Left forelimb (tissue), 1 donor: ENCODE data around the gene LGI2.
A peak's percentile ranks its signal among the peaks of the same experiment; 100 is the strongest.
"Not testable (repeated sequence)": the region's sequence is repeated elsewhere in the genome, so short reads cannot be mapped to it uniquely, and the experiment has no call there.

ENCODE experiments used
- DNase-seq: peaks from one replicate; pipeline ENCODE4 v3.0.0-alpha.2; 2018; ENCODE audit warnings: low spot score

The LGI2 gene, protein sequence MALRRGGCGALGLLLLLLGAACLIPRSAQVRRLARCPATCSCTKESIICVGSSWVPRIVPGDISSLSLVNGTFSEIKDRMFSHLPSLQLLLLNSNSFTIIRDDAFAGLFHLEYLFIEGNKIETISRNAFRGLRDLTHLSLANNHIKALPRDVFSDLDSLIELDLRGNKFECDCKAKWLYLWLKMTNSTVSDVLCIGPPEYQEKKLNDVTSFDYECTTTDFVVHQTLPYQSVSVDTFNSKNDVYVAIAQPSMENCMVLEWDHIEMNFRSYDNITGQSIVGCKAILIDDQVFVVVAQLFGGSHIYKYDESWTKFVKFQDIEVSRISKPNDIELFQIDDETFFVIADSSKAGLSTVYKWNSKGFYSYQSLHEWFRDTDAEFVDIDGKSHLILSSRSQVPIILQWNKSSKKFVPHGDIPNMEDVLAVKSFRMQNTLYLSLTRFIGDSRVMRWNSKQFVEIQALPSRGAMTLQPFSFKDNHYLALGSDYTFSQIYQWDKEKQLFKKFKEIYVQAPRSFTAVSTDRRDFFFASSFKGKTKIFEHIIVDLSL

DNA sequence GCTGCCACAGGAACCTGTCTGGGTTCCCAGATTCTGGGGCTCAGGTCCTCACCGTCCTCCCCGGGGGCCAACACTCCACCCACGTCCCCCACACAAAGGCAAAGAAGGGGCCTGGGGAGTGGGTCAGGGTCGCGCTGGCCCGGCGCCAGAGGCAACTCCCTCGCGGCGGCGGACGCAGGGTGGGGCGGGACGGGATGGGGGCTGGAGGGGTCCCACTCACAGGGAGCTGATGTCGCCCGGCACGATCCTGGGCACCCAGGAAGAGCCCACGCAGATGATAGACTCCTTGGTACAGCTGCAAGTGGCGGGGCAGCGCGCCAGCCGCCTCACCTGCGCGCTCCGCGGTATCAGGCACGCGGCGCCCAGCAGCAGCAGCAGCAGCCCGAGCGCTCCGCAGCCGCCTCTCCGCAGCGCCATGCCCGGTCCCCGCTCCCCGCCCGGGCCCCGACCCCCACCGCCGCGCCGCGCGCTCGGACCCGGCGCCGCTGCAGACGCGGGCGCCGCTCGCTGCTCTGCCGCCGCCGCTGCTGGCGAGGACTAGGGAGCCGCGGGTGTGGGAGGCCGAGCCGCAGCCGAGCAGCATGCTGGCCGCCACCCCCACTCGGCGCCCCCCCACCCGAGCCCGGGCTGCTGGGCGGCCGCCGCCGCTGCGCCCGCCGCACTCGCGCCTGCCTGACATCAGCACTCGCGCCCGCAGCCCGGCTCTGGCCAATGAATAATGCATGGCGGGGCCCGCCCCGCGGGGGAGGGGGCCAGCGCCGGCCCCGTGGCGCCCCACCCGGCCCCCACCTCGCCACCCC is at the start of gene LGI2:
Gene LGI2 (minus strand): TSS at position 670 of the 800 bp plus-strand sequence. CDS start 253 bp downstream, at position 417.
- peak; percentile 74 for DNase-seq

DNA sequence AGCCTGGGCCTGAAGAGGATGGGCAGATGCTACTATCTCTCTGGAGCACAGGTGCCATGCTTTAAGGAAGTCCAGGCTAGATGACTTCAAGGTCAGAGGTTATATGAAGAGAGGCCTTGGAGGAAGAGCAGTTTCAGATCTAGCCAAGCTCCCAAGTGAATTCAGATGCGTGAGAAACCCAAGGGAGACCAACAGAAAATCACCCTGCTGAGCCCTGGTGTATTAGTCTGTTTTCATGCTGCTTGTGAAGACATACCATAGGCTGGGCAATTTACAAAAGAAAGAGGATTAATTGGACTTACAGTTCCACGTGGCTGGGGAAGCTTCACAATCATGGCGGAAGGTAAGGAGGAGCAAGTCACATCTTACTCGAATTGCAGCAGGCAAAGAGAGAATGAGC is 47.8 kb upstream of the LGI2 start:
- DNase-seq, result no peak

DNA sequence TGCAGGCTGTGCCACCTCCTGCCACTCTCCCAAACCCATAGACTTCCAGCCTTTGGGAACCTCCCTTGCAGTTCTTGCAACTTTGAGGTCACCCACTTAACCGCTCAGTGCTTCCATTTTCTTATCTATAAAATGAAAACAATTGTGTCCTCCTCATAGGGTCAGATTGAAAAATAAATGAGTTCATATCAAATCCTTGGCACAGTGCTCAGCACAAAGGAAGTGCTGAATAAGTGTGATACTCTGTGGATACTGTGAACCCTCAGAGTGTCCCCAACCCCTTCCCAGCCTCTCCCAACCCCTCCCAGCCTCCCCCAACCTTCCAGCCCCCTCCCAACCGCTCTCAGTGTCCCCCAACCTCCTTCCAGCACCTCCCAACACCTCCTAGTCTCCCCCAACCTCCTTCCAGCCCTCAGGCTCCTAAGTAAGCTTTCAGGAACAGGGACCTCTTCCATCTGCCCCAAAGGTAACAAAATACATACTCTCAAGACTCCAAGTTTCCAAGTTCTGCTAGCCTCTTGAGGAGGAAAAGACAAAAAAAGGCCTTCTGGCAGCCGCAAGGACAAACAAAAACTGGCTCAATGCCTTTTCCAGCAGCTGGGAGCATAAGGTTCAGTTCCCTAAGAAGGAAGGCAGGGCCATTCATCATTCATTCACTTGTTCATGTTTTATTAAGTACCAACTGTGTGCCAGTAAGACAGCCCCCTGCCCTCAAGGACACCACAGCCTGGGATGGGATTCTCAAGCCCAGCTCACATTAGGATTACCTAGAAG is 46.1 kb upstream of the LGI2 start:
- DNase-seq, result no peak

DNA sequence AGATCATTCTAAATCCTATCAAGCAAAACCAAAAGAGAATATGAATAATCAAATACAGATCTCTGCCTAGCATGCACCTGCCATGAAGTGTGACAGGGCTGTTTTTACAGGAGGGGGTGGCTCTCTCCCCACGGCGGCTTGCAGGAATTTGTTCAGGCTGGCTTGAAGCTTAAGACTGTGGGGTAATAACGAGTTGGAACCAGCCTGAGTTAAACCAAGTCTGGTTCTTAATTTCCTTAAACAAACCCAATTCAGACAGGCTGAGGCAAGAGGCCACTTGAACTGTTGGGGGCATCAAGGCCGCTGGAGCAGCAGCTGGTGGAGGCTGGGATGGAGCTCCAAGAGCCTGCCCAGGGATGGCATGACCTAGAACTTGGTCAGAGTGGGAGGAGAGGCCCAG is 45.1 kb upstream of the LGI2 start:
- DNase-seq, result no peak

DNA sequence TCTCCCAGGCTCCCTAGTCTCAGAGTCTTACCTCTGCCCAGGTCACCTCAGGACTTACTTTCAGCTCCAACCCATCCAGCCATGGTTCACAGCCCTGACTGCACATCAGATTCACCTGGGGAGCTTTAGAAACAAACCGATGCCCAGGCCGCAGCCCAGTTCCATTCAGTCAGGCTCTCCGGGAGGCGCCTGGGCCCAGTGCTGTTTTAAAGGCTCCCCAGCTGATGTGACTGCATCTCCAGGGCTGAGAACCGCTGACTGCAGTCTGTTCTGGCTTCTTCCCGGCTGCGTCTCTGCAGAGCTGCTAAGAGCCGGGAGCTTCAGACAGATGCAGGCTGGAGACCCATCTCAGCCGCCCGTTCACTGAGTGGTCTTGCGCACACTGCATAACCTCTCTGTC is 44.4 kb upstream of the LGI2 start:
- DNase-seq, result no peak

DNA sequence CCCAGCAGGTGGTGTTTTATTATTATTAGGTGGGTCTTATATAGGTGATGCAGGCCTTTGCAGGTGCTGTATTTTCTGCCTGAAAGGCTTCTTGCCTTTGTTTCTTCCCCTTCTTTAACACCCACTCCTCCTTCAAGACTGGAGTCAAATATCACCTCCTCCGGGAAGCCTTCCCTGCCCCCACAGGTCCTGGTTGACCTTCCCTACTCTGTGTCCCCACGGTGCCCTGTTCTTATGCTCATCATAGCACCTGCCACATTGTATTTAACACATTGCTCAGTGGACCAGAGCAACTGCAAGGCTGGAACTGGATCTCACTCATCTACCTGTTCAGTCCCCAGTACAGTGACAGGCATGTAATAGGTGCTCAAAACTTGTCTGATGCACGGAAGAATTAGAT is 39.8 kb upstream of the LGI2 start:
- DNase-seq, result peak; percentile 45

- peak; percentile 25 for DNase-seq
Measured at GRCh38 chr4:25069014-25069413, 38.3 kb upstream of the LGI2 start.

DNA sequence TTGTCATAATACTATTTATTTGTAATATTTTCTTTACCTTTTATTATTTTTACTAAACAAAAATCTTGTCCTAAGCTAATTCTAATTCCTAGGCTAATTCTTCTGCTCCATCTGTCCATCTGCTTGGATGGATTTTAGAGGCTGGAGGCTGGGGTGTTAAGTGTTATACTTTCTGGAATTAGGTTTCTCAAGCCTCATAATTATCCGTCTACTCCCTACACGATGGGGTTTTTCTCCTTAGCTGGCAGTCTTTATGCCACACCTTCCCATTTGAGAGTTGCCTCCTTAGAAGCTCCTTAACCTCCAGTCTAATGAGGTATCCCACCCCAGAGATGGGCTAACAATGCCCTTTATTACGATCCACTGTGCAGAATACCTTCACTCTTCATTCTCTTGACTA is 37.6 kb upstream of the LGI2 start:
- peak; percentile 6 for DNase-seq

DNA sequence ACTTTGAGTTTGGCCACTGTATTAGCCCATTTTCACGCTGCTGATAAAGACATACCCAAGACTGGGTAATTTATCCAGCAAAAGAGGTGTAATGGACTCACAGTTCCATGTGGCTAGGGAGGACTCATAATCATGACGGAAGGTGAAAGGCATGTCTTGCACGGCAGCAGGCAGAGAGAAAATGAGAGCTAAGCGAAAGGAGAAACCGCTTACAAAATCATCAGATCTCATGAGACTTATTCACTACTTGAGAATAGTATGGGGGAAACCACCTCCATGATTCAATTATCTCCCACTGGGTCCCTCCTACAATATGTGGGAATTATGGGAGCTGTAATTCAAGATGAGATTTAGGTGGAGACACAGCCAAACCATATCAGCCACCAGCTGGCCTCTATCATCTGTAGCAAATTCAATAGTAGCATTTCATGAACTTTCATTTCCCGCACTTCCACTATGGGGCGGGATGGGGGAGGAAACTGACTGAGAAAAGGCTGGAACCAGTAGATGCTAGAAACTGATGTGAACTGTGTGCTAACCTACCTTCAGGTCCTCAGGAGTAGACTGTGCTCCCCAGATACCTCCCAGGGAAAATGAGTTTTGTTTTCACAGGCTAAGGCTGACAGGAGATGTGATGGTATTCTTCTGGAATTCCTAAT is 35.3 kb upstream of the LGI2 start:
- peak; percentile 5 for DNase-seq

GRCh38 chr4:25065431-25065858 is 34.7 kb upstream of the LGI2 start:
- peak; percentile 23 for DNase-seq

GRCh38 chr4:25064447-25064846 is 33.7 kb upstream of the LGI2 start:
- DNase-seq, result not testable (repeated sequence)

DNA sequence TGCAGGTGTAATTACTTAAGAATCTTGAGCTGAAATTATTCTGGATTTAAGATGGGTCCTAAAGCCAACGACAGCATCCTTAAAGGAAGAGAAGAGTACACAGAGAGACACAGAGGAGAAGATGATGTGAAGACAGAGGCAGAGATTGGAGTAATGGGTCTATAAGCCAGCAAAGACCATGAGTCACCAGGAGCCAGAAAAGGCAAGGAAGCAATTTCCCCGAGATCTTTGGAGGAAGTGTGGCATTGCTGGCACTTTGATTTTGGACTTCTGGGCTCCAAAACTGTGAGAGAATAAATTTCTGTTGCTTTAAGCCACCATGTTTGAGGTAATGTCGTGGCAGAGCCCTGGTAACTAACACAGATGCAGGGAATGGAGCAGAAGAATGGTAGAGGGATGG is 32.4 kb upstream of the LGI2 start:
- no peak for DNase-seq

DNA sequence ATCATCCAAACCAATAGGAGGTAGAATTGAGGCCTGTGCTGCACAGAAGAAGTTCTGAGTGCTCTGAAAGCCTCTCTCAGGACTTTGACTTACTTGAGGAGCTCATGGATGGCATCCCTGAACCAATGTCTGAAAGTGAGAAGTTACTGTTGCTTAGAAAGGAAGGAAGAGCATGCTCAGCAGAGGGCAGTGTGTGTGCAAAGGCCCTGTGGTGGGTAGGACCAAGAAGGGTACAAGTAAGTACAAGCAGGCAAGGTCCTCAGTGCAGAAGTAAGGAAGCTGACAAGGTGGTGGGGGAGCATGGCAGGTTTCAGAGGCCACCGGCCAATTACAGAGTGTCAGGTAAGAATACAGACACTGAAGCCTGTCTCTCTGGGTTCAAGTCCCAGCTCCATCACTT is 31.4 kb upstream of the LGI2 start:
- no peak for DNase-seq

GRCh38 chr4:25061602-25062001 is 30.9 kb upstream of the LGI2 start:
- DNase-seq, result no peak

GRCh38 chr4:25060963-25061340 is 30.2 kb upstream of the LGI2 start:
- DNase-seq, result no peak

- DNase-seq, result no peak
Measured at GRCh38 chr4:25060241-25060962, 29.7 kb upstream of the LGI2 start.

DNA sequence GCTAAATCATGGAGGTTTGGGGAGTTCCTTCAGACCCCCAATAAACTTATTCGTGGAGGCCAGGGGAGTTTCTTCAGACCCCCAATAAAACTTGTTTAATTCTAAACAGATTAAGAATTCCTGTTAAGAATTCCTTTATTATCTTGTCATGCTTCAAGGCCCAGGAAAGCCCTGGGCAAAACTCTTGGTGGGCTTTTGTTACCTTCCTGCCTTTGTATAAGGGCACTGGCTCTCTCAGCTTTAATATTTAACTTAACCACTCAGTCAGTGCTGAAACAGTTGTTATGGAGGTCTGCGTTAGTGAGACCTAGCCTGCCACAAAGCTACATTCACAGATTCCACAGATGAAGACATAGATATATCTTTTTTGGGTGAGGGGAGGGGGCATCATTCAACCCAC is 29.0 kb upstream of the LGI2 start:
- no peak for DNase-seq

DNA sequence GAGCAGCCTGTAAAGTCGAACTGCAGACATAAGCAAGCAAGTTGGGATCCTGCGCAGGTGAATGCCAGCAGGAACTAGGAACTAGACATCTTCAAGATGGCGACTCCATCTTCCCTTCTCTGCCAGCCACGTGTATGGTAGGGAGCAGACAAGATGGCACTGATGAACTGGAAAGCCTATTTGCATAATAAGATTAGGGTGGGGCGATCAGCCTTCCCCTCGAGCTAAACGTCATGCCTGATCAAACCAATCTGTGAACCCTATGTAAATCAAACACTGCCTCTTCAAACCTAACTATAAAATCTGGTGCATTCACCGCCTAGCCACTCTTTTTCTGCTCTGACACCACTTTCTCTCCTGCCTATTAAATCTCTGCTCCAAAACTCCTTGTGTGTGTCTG is 28.1 kb upstream of the LGI2 start:
- DNase-seq, result no peak

GRCh38 chr4:25057299-25057698 is 26.6 kb upstream of the LGI2 start:
- DNase-seq, result no peak

DNA sequence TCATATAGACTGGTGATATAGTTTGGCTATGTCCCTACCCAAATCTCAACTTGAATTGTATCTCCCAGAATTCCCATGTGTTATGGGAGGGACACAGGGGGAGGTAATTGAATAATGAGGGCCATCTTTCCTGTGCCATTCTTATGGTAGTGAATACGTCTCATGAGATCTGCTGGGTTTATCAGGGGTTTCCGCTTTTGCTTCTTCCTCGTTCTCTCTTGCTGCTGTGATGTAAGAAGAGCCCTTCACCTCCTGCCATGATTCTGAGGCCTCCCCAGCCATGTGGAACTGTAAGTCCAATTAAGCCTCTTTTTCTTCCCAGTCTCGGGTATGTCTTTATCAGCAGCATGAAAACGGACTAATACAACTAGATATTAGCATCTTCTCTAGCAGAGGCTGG is 21.3 kb upstream of the LGI2 start:
- not testable (repeated sequence) for DNase-seq

- no peak for DNase-seq
Measured at GRCh38 chr4:25051534-25051933, 20.8 kb upstream of the LGI2 start.
